ENCODE measurements around the gene HCN2.
A peak's percentile ranks its signal among the peaks of the same experiment; 100 is the strongest.
"Not testable (repeated sequence)": the region's sequence is repeated elsewhere in the genome, so short reads cannot be mapped to it uniquely, and the experiment has no call there.

HCN2 gene

DNA sequence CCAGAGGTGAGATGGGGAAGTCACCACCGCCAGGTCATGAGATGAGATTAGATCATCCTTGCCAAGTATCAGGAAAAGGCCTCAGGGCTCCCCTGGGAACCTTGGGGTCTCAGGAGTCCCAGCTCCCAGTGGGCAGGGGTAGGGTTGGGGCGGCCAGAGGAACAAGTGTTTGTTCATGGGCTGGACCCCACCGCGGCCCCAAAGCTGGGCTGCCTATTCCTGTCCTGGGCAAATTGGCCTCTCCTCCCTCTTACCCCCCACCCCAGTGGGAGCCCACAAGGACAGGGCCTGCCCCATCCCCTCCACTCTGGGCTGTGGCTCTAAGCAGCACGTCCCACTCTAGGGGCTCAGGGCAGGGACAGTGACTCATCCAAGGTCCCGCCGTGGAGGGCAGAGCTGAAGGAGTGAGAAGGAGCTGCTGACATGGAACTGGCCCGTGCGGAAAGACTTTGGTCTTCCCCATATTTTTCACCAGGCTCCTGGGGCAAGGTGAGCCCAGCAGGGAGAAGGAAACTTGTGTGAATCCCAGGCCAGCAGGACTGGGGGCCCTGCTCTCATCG lies 4.0 kb upstream of the HCN2 start:
- no peak for DNase-seq (ENCODE audit: low spot score)

DNA sequence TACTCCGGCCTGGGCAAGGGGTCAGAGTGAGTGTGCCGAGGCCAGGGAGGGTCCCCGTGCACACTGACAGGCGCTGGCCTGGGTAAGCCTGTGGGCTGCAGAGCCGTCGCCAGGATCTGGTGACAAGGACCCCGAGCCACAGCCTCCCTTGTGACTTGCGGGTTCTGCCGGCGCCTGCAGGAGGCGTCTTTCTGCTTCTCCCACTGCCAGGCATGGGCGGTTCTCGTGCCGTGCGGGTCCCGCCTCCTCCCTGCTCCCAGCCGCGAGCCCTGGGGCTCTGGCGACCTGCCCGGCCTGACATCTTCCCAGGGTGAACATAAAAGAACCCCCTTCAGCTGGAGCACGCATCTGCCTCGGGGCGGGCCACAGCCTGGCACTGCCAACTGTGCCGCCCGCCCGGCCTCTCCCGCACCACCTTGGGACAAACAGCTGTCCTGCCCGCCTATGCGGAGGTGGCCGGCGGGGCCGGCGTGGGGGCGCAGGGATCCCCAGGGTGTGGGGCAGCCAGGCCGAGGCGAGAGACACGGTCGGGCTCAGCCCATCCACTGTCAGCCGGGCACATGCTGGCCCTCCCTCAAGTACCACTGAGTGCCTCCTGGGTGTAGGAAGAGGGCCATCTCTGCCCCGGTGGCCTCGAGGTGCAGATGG lies 1.5 kb upstream of the HCN2 start:
- DNase-seq (ENCODE audit: low spot score): peak; percentile 84

GRCh38 chr19:588741-589692 lies 664 bp upstream of the HCN2 start:
- DNase-seq (ENCODE audit: low spot score): no peak

- no peak for DNase-seq (ENCODE audit: low spot score)
Measured at GRCh38 chr19:590396-590745, 690 bp downstream of the HCN2 start.

DNA sequence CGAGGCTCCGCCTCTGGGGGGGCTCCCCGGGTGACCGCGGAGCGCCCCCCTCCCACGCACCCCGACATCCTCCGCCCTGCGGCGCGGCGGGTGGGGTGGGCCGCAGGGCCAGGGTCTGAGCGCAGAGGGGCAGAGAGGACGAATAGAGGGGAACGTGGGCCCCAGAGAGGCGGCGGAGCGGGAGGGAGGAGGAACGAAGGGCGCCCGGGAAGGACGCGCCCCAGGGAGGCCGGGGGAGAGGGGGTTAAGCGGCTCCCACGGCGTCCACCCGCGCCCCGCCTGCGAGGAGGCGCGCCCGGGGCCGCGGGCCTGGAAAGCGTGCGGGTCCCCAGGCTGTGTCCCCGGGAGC lies 1.0 kb downstream of the HCN2 start:
- no peak for DNase-seq (ENCODE audit: low spot score)

GRCh38 chr19:591099-591958 lies 1.6 kb downstream of the HCN2 start:
- no peak for DNase-seq (ENCODE audit: low spot score)

DNA sequence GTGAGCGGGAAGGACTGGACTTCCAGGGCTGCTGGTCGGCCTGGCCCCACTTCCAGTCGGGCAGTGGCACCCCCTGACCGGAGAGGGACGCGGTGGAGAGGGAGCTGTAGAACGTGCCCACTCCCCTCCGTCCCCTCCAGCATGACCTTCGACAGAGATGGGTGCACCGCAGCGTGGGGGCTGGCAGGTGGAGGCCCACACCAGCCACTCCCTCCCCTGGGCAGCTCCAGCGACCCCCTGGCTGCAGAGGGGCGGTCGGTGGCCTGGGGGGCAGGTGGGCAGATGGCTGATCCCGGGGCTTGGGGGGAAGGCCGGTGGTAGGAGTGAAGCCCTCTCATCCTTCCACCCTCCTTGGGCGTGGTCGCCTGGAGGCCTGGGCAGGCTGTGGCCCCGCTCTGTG lies 2.4 kb downstream of the HCN2 start:
- DNase-seq (ENCODE audit: low spot score): no peak

GRCh38 chr19:593055-593454 lies 3.4 kb downstream of the HCN2 start:
- no peak for DNase-seq (ENCODE audit: low spot score)

- no peak for DNase-seq (ENCODE audit: low spot score)
Measured at GRCh38 chr19:593505-593904, 3.8 kb downstream of the HCN2 start.

DNA sequence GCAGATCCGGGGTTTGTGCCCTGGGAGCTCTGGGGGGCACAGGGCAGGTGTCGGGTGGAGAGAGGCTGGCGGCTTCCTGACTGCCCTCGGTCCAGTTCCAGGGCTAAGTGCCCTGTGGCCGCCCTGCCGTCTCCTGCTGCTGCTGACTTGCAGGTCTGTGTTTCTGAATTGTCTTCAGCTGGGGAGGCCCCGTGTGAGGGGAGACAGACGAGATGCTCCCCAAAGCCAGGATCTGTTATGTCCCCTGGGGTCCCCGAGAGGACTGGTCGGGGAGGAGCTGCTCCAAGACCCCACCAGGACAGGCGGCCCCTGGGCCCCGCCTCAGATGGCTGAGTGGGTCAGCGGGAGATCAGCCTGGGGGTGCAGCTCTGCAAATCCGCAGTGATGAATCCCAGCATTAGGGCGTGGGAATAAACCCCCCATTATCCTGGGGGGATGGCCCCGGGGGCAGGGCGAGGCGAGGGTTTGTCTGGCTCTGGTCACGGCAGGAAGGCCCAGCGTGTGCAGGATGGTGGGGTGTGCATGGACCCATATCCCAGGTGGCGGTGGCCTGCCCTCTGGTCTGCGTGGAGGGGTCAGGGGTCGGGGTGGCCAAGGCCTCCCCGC lies 4.7 kb downstream of the HCN2 start:
- no peak for DNase-seq (ENCODE audit: low spot score)

DNA sequence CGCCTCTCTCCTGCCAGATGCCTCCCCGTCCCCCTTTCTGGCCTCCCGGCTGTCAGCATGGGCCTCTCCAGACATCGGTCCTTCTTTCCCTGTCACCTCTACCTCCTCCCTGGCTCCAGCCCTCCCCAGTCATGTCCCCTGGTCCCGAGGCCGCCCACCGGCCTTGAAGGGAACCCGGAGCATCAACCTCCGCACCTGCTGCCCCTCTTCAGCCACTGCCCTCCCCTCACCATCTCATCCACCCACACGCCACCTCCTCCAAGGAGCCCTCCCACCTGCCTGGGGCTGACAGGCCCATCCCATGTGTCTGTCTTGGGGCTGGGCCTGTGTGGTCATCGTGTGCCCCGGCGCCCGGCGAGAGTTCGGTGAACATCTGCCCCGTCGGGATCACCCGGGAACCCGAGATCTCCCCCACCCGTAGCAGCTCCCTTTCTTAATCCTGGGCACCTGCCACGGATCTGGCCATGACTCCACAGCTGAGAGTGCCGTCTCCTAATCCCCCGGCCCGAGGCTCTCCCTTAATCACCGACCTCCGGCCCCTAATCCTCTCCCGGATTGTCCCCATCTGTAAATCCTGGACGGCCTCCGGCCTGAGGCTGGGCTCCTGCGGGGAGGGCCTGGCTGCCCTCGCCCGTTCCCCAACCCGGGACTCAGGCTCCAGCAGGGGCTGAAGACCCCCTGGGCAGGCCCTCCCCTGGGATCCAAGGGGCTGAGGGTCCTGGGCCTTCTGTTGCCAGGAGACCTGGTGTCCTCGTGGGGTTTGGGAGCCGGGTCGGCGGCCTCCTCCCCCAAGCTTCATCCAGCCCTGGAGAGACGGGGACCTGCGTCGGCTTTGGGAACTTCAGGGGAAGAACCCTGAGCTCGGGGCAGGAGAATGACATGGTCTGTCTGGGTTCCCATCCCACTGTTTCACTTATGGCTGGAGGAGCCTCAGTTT lies 5.9 kb downstream of the HCN2 start:
- no peak for DNase-seq (ENCODE audit: low spot score)

DNA sequence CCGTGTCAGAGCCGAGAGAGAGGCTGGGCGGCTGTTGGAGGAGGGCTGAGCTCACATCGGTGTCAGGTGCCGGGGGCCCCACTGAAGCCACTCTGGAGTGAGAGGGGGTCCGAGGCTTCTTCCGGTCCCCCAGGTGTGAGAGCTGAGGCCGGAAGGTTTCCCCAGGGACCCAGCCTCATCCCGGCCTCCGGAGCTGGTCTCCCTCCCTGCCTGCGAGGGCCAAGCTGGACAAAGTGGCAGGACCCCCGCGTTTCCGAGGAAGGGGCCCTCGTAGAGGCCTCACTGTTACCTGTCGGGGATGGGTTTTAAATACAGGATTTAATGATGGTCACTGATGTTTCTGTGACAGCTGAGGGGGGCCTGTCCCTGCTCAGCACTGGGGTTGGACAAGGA lies 6.6 kb downstream of the HCN2 start:
- no peak for DNase-seq (ENCODE audit: low spot score)

DNA sequence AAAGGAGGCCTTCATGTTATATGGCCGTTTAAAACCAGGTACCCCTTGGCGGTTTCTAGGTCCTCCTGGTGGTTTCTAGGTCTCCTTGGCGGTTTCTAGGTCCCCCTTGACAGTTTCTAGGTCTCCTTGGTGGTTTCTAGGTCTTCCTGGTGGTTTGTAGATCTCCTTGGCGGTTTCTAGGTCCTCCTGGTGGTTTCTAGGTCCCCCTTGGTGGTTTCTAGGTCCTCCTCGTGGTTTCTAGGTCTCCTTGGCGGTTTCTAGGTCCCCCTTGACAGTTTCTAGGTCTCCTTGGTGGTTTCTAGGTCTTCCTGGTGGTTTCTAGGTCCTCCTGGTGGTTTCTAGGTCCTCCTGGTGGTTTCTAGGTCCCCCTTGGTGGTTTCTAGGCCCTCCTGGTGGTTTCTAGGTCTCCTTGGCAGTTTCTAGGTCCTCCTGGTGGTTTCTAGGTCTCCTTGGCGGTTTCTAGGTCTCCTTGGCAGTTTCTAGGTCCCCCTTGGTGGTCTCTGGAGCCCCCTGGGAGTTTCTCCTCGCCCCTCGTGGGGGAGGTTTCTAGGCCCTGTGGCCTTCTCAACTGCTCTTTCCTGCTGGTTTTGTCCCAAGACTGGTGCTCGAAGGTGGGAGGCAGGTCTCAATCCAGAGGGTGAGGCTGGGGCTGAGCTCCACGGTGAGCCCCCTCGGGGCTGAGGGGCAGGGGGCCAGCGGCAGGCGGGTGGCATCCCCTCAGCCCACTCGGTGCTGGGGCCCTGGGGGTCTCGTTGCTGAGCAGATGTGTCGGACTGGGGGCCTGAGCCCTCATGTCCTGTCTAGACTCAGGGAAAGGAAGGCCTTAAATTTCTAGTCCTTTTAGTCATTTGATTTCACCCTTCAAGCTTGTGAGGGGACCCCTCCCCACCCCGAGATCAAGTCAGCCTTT lies 8.0 kb downstream of the HCN2 start:
- DNase-seq (ENCODE audit: low spot score): no peak

DNA sequence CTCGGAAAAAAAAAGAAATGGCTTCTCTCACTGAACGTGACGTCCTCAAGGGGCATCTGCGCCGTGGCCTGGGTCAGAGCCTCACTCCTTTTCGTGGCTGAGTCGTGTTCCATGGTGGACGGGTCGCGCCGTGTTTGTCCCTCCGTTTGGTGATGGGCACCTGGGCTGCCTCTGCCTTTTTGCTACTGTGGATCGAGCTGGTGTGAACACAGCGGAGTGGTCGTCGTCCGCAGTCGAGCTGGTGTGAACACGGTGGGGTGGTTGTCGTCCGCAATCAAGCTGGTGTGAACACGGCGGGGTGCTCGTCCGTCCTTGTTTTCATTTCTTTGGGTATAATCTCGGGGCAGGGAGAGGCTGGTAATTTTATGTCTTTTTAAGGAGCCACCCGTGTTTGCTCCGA lies 11.6 kb downstream of the HCN2 start:
- no peak for DNase-seq (ENCODE audit: low spot score)

GRCh38 chr19:601790-602189 lies 12.1 kb downstream of the HCN2 start:
- no peak for DNase-seq (ENCODE audit: low spot score)

DNA sequence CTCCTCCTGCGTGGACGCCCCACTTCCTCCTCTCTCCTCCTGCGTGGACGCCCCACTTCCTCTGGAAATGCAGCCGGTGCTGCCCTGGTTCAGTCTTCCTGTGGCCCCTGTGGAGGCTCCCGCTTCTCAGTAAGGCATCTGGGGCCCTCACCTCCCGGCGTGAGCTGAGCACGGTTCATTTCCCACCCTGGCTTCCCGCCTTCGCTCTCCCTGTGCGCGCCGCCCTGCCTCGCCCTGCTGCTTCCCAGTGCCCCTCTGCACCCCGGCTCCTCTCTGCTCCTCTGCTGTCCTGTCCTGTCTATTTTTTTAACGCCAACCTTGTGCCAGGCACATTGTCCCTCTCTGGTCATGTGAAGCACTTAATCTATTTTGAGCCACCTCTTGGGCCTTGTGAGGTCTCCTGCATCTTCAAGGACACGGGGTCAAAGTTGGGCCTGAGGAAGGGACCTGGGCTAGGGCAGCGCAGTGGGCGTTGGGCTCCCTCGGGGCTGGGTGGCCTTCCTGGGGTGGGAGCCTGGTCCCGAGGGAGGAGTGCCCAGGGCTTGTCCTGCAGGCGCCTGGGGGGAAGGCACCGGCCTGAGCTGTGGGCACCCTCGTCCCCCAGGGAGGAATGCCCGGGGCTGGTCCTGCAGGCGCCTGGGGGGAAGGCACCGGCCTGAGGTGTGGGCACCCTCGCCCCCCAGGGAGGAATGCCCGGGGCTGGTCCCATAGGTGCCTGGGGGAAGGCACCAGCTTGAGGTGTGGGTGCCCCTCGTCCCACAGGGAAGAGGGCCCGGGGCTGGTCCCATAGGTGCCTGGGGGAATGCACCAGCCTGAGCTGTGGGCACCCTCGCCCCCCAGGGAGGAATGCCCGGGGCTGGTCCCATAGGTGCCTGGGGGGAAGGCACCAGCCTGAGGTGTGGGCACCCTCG lies 13.0 kb downstream of the HCN2 start:
- DNase-seq (ENCODE audit: low spot score): no peak

- DNase-seq (ENCODE audit: low spot score): not testable (repeated sequence)
Measured at GRCh38 chr19:603302-603639, 13.6 kb downstream of the HCN2 start.

GRCh38 chr19:603779-604178 lies 14.1 kb downstream of the HCN2 start:
- DNase-seq (ENCODE audit: low spot score): not testable (repeated sequence)

GRCh38 chr19:604355-604754 lies 14.7 kb downstream of the HCN2 start:
- no peak for DNase-seq (ENCODE audit: low spot score)
